Panc1 (cell line): Measurements from ENCODE around the gene TENT5C. TPM values are rescaled to one million over a fixed set of nuclear protein-coding genes. Genes with fewer than 3 reads are reported as not detected.

ENCODE experiments used
- ATAC-seq: fragments of 200-7000 bp; cut with Tn5 transposase; 2 replicates; pipeline ENCODE4 v1.9.1; 2020; ENCODE audit warnings: mild to moderate bottlenecking, moderate library complexity
- BruUV-seq: library from RNA; stranded (reverse); fragments of 400-500 nt; replicated peaks from 2 replicates; lab custom pipeline; 2021; lab: Mats Ljungman, UMichigan
- CTCF ChIA-PET: fragments of 300-600 bp; sonication (Branson Sonifier 250); formaldehyde crosslinking; loops from one replicate; lab custom pipeline; 2022; ENCODE audit warnings: antibody characterized with exemption; lab: Charles Lee
- POLR2A ChIA-PET: fragments of 300-600 bp; sonication (Branson Sonifier 250); formaldehyde crosslinking; loops from one replicate; lab custom pipeline; 2022; ENCODE audit warnings: antibody characterized with exemption; lab: Charles Lee
- DNase-seq: peaks from one replicate; pipeline ENCODE4 v3.0.0-alpha.2; 2010; ENCODE audit warnings: low read depth, low spot score
- H3K27ac ChIP-seq: 2 replicates; pipeline ENCODE4 v1.5.1; 2011; ENCODE audit warnings: mild to moderate bottlenecking, low read length, inconsistent platforms
- H3K27me3 ChIP-seq: fragments of 200-500 bp; sonication (Bioruptor generic); 2 replicates; pipeline ENCODE4 v1.6.0; 2014; ENCODE audit warnings: low read length, inconsistent platforms; ENCODE audit not compliant: control insufficient read depth, insufficient read depth
- H3K36me3 ChIP-seq: fragments of 200-500 bp; sonication (Bioruptor generic); 2 replicates; pipeline ENCODE4 v1.5.1; 2014; ENCODE audit warnings: inconsistent platforms, mild to moderate bottlenecking, low read length, moderate library complexity; ENCODE audit not compliant: control insufficient read depth, insufficient read depth
- H3K4me1 ChIP-seq: 2 replicates; pipeline ENCODE4 v1.5.1; 2011; ENCODE audit warnings: inconsistent platforms, mild to moderate bottlenecking, low read length, moderate library complexity; ENCODE audit not compliant: control insufficient read depth, insufficient read depth
- H3K4me3 ChIP-seq, 2 experiments: 2 replicates each; pipeline ENCODE4 v1.5.1; 2011 to 2012; ENCODE audit warnings: low read depth in 2 of 2, low read length in 2 of 2, mild to moderate bottlenecking in 2 of 2, inconsistent platforms in 1 of 2, moderate library complexity in 1 of 2
- H3K9me3 ChIP-seq: fragments of 200-500 bp; sonication (Bioruptor generic); 2 replicates; pipeline ENCODE4 v1.5.1; 2014; ENCODE audit warnings: low read depth, mild to moderate bottlenecking, inconsistent platforms, low read length, moderate library complexity; ENCODE audit not compliant: control insufficient read depth, insufficient read depth
- POLR2AphosphoS5 ChIP-seq: IDR thresholded peaks from 2 replicates; pipeline ENCODE4 v1.6.1; 2012; ENCODE audit warnings: mild to moderate bottlenecking, low read depth, low read length, moderate library complexity
- SIN3A ChIP-seq: IDR thresholded peaks from 2 replicates; pipeline ENCODE4 v1.6.1; 2012; ENCODE audit warnings: low read depth, mild to moderate bottlenecking, low read length, moderate library complexity, borderline replicate concordance; ENCODE audit not compliant: insufficient read depth
- TCF7L2 ChIP-seq: IDR thresholded peaks from 2 replicates; pipeline ENCODE4 v1.6.1; 2011; ENCODE audit warnings: mild to moderate bottlenecking, low read depth, low read length, inconsistent platforms
- in situ Hi-C: cut with HindIII; loops from 2 replicates; pipeline ENCODE4 v1.10.0; 2016; ENCODE audit warnings: low sequenced_read_pairs, low pct_unique_long_range_greater_than_20kb
- intact Hi-C: fragments of 100-400 bp; cut with micrococcal nuclease; formaldehyde crosslinking; loops from one replicate; pipeline ENCODE4 v1.10.0; 2022; ENCODE audit not compliant: unreplicated experiment
- total RNA-seq: library from RNA; stranded (reverse); gene quantifications from one replicate; pipeline ENCODE4 v1.2.1, GENCODE V29; 2021; ENCODE audit not compliant: unreplicated experiment
- TF ChIP-seq, protein P1 (sequence below), 2 experiments: IDR thresholded peaks; 2 replicates each; pipeline ENCODE4 v1.6.1; 2011 to 2012; ENCODE audit warnings: low read depth in 2 of 2, control low read depth in 1 of 2, low read length in 1 of 2, mild to moderate bottlenecking in 1 of 2, moderate library complexity in 1 of 2; ENCODE audit not compliant: insufficient read depth in 1 of 2
- TF ChIP-seq, protein P2 (sequence below): fragments of 450-650 bp; IDR thresholded peaks from 2 replicates; pipeline ENCODE4 v1.5.1; 2017; ENCODE audit warnings: mild to moderate bottlenecking

The TENT5C gene
- total RNA-seq, 1 experiment from 2014 or later = 8.9 TPM

DNA sequence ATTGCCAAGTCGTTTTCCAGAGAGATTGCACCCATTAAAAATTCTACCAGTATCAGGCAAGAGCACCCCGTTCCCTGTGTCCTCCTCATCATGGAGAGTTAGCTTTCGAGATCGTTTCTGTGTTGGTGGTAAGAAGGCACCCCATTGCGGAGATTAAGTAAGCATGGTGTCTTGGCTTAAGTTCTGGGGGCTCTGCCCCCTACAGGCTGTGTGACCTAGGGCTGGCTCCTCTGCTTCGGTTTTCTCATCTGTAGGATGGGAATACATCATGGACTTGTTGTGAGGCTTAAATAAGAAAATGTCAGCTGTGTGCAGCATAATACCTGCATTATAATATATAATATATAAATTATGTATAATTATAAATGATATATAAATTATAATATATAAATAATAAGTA, 36.8 kb upstream of the TENT5C start:
- Histone ChIP-seq H3K27me3 (no peaks in the 10 kb centered on the region), H3K9me3 (no peaks in the 10 kb centered on the region), H3K27ac (no peak overlapping the region), H3K4me1 (no peaks in the 10 kb centered on the region), H3K4me3 (no peak overlapping the region), H3K36me3 (no peaks in the 10 kb centered on the region)
- POLR2A ChIA-PET = interaction anchor here (0.6 kb wide), 1 partner anchor 1076 kb away, joined by 6 read pairs; no protein-coding TSS in a partner anchor
- TF ChIP-seq, protein P1, sequence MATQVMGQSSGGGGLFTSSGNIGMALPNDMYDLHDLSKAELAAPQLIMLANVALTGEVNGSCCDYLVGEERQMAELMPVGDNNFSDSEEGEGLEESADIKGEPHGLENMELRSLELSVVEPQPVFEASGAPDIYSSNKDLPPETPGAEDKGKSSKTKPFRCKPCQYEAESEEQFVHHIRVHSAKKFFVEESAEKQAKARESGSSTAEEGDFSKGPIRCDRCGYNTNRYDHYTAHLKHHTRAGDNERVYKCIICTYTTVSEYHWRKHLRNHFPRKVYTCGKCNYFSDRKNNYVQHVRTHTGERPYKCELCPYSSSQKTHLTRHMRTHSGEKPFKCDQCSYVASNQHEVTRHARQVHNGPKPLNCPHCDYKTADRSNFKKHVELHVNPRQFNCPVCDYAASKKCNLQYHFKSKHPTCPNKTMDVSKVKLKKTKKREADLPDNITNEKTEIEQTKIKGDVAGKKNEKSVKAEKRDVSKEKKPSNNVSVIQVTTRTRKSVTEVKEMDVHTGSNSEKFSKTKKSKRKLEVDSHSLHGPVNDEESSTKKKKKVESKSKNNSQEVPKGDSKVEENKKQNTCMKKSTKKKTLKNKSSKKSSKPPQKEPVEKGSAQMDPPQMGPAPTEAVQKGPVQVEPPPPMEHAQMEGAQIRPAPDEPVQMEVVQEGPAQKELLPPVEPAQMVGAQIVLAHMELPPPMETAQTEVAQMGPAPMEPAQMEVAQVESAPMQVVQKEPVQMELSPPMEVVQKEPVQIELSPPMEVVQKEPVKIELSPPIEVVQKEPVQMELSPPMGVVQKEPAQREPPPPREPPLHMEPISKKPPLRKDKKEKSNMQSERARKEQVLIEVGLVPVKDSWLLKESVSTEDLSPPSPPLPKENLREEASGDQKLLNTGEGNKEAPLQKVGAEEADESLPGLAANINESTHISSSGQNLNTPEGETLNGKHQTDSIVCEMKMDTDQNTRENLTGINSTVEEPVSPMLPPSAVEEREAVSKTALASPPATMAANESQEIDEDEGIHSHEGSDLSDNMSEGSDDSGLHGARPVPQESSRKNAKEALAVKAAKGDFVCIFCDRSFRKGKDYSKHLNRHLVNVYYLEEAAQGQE (IDR thresholded peaks at IDR 0.05; ENCODE audit: insufficient read depth in 1 of 2, low read depth in 2 of 2, low read length in 1 of 2) = no peak
- TF ChIP-seq SIN3A = no peak
- no peak for TF ChIP-seq TCF7L2
- no peak for TF ChIP-seq POLR2AphosphoS5
- TF ChIP-seq, protein P2, sequence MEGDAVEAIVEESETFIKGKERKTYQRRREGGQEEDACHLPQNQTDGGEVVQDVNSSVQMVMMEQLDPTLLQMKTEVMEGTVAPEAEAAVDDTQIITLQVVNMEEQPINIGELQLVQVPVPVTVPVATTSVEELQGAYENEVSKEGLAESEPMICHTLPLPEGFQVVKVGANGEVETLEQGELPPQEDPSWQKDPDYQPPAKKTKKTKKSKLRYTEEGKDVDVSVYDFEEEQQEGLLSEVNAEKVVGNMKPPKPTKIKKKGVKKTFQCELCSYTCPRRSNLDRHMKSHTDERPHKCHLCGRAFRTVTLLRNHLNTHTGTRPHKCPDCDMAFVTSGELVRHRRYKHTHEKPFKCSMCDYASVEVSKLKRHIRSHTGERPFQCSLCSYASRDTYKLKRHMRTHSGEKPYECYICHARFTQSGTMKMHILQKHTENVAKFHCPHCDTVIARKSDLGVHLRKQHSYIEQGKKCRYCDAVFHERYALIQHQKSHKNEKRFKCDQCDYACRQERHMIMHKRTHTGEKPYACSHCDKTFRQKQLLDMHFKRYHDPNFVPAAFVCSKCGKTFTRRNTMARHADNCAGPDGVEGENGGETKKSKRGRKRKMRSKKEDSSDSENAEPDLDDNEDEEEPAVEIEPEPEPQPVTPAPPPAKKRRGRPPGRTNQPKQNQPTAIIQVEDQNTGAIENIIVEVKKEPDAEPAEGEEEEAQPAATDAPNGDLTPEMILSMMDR = no peak
- DNase-seq (no peak), ATAC-seq (no peak)
- no TSS peak for BruUV-seq
- intact Hi-C loops = no loop called here
- CTCF ChIA-PET = no interaction called here
- in situ Hi-C loops = no loop called here

DNA sequence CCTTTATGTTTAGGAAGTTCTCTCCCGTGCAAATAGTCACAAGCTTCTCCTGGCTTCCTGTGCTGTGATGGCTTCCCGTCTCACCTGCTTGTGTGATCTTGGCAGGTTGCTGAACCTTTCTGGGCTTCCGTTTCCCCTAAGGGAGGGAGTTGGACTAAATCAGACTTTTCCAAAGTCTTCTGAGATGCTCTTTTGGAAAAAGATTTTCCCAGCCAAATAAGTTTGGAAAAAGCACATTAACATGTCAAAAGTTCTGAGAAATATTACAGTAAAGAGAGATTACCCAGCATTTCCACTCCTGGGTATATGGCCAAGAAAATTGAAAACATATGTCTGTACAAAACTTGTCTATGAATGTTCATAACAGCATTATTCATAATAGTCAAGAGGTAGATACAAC, 36.0 kb upstream of the TENT5C start:
- in situ Hi-C loops (no loop called here), intact Hi-C loops (no loop called here)
- ATAC-seq (no peak), DNase-seq (no peak)
- Histone ChIP-seq H3K9me3 (no peaks in the 10 kb centered on the region), H3K4me1 (no peaks in the 10 kb centered on the region), H3K27me3 (no peaks in the 10 kb centered on the region), H3K36me3 (no peaks in the 10 kb centered on the region), H3K27ac (no peak overlapping the region), H3K4me3 (no peak overlapping the region)
- POLR2A ChIA-PET = no interaction called here
- CTCF ChIA-PET = no interaction called here
- BruUV-seq = no TSS peak
- TF ChIP-seq SIN3A (no peak), POLR2AphosphoS5 (no peak), TCF7L2 (no peak)
- TF ChIP-seq, protein P1 (IDR thresholded peaks at IDR 0.05; ENCODE audit: insufficient read depth in 1 of 2, low read depth in 2 of 2, low read length in 1 of 2) = no peak
- TF ChIP-seq, protein P2 = no peak
